CD4-positive, alpha-beta T cell treated with Interleukin-21 for 1 hour (primary cell): ENCODE measurements around the gene ZNF888.
"Not testable (repeated sequence)": the region's sequence is repeated elsewhere in the genome, so short reads cannot be mapped to it uniquely, and the experiment has no call there.

ENCODE experiments used
- DNase-seq: peaks from one replicate; pipeline ENCODE4 v3.0.0-alpha.2; 2020

Gene ZNF888

DNA sequence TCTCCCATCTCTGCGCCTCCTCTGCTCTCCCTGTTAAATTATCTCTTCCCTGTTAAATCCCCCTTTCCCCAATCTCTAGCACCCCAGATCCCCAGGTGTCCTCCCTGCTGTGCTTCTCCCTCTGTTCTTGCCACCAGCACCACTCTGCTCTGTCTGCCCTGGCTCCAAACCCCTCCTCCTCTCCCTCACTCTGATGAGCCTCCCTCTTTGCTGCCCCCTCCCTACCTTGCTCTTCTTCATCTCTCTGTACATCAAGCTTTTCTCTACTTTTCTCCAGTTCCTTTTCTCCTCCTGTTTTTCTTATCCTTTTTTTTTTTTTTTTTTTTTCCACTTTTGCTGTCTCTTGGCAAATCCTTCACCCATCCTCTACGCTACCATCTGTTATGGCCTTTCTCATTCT, 18.3 kb upstream of the ZNF888 start:
- DNase-seq: not testable (repeated sequence)

DNA sequence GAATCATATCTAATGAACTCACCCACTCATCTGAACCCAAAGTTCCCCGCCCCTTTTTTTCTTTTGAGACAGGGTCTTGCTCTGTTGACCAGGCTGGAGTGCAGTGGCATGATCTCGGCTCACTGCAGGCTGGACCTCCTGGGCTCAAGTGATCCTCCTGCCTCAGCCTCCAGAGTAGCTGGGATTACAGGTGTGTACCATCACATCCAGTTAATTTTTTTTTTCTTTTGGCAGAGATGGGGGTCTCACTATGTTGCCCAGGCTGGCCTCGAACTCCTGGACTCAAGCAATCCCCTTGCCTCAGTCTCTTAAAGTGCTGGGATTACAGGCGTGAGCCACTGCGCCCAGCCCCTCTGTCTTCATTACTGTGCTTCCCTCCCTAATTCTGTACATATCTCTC, 17.7 kb upstream of the ZNF888 start:
- not testable (repeated sequence) for DNase-seq

DNA sequence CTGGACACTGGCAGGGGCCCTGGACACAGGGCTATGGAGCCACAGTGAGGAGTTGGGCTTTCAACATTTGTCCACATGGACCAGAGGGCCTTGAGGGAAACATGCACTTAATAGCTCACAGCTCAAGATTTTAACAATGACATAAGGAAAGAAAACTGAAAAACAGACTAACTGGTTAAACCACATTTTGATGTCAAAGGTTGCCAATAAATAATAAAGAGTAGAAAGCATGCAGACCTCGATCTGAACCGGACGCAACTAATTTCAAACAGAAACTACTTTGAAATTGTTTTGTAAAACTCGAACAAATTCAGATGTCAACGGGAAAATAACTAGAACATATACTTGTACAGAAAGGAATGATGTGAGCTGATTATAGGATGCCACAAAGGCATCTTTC, 15.5 kb upstream of the ZNF888 start:
- DNase-seq: no peak

DNA sequence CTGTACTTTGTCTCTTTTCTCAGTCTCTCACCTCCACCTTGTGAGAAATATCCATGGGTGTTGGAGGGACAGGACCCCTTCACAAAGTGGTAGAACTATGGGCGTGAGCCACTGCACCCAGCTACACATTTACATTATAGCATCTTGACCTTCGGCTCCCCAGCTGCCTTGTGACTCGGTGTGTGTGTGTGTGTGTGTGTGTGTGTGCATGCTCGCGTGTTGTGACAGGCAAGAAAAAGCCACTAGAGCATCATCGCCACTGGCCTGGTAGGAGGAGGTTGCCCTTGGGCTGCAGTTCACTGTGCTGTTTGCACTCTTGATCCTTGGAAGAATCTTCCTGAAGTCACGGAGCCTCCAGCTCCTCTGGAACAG, 13.7 kb upstream of the ZNF888 start:
- DNase-seq: no peak

DNA sequence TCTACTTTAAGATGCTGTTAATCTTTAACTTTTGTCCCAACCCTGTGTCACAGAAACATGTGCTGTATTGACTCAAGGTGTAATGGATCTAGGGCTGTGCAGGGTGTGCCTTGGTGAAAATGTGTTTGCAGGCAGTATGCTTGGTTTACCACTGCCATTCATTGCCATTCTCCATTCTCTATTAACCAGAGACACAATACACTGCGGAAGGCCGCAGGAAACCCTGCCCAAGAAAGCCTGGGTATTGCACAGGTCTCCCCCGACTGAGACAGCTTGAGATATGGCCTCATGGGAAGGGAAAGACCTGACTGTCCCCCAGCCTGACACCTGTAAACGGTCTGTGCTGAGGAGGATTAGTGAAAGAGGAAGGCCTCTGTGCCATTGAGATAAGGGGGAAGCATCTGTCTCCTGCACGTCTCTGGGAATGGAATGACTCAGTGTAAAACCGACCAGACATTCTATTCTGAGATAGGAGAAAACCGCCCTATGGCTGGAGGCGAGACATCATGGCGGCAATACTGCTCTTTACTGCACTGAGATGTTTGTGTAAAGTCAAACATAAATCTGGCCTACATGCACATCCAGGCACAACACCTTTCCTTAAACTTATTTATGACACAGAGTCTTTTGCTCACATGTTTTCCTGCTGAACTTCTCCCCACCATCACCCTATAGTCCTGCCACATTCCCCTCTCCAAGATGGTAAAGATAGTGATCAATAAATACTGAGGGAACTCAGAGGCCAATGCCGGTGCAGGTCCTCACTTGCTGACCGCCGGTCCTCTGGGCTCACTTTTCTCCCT, 13.1 kb upstream of the ZNF888 start:
- no peak for DNase-seq

DNA sequence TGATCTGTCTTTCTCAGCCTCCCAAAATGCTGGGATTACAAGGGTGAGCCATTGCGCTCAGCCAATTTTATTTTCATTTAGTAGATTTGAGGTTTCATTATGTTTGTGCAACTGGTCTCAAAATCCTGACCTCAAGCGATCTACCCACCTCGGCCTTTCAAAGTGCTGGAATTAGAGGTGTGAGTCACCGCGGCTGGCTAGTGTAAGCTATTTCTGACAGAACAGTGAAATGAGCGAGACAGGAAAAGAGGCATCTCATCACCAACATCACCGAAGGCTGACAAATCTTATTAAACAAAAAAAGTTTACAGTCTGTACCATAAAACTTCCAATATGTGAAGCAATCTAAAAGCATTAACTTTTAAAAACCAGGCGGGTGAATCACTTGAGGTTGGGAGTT, 12.2 kb upstream of the ZNF888 start:
- no peak for DNase-seq

DNA sequence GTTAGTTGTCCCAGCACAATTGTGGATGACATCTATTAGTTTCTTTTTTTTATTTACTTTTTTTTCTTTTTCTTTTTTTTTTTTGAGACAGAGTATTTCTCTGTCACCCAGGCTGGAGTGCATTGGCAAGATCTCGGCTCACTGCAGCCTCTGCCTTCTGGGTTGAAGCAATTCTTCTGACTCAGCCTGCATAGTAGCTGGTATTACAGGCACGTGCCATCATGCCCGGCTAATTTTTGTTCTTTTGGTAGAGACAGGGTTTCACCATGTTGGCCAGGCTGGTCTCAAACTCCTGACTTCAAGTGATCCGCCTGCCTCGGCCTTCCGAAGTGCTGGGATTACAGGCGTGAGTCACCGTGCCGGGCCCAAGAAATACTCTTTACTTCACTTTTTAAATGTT, 1.4 kb upstream of the ZNF888 start:
- not testable (repeated sequence) for DNase-seq

DNA sequence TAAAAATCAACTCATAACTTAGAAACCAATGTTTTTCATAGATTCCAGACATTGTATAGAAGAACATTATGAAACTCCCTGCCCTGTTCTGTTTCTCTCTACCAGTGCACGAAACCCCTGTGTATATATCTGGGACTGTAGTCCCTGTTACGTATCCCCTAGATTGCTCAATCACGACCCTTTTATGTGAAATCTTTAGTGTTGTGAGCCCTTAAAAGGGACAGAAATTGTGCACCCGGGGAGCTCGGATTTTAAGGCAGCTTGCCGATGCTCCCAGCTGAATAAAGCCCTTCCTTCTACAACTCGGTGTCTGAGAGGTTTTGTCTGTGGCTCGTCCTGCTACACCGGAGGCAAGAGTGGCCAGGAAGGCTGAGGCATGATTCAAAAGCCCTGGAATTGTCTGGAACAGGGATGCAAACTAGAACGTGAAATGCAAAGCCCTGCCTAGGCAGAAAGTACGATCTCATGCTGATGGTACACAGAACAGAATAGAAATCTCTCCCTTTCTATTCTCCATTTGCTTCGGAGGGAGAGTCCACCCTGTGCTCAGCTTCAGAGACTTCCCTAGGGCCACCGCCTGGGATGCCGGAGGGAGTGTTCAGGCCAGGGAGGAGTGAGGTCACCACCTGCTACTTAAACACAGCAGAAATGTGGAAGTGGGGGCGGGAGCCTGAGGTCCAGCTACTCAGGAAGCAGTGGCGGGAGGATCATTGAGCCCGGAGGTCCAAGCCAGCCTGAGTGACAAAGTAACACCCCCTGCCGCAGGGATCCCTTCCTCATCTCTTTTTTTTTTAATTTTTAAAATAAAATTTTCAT, 758 bp upstream of the ZNF888 start:
- no peak for DNase-seq

DNA sequence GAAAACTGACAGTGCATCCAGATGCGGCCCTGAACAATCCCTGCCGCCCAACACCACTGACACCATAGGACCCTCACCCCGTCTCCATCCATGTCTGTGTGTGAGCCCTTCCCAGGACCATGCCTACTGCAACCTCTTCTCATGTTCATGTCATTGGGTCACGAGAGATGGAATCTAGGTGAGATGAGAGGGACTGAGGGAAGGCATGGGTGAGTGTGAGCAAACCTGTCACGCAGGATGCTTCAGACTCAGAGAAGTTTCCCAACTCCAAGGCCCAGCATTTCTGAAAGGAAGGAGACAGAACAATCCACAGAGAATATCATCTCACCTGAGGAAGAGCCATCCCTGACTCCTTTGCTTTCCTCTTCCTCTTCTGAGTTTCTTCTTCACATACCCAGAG, 5.7 kb downstream of the ZNF888 start:
- DNase-seq: no peak

DNA sequence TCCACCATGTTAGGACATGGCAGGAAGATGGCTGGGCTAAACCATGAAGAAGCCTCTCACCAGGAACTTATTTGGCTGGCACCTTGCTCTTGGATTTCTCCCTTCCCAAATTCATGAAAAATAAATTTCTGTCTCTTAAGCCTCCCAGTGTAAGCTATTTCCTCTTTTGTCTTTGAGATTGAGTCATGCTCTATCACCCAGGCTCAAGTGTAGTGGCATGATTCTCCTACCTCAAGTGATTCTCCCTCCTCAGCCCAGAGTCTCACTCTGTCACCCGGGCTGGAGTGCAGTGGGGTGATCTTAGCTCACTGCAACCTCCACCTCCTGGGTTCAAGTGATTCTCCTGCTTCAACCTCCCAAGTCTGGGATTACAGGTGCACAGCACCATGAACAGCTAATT, 12.6 kb downstream of the ZNF888 start:
- DNase-seq: no peak

DNA sequence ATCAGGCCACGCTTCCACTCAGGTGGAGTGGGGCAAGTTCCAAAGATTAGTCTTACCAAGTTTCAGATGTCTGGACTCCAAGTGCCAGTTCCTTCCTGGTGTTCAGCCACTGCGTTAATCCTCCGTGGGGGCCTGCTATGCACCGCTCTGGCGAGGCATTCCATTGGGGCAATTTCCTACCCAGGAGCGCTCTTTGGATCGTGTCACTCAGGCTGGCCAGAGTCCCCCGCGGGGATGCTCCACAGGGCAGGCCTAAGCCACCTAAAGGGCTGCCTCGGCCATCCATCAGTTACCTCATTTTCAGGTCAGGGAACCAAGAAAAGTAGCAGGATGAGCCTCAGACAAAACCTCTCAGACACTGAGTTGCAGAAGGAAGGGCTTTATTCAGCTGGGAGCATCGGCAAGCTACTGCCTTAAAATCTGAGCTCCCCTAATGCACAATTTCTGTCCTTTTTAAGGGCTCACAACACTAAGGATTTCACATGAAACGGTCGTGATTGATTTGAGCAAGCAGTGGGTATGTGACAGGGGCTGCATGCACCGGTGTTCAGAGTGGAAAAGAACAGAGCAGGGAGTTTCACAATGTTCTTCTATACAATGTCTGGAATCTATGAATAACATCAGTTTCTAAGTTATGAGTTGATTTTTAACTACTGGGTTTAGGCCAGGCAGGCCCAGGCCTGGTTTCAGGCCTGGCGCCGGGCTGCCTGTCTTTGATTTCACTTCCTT, 19.0 kb downstream of the ZNF888 start:
- DNase-seq: not testable (repeated sequence)

DNA sequence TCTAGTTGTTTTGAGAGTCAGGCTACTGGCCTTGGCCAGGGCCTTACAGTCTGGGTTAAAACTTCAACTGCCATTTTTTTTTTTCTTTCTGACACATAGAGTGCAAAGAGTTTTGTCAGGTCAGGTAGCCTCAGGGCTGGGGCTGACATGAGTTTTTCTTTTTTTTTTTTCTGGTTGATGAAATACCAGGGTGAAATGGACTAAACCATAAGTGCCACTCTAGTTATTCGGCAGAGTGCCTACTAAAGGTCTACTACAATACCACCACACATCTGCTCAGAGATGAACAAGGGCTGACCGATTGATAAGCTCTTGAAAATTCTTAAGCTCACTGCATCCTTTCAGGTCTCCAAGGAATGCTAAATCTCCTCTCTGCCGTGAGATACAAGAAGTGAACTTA, 21.4 kb downstream of the ZNF888 start:
- no peak for DNase-seq

DNA sequence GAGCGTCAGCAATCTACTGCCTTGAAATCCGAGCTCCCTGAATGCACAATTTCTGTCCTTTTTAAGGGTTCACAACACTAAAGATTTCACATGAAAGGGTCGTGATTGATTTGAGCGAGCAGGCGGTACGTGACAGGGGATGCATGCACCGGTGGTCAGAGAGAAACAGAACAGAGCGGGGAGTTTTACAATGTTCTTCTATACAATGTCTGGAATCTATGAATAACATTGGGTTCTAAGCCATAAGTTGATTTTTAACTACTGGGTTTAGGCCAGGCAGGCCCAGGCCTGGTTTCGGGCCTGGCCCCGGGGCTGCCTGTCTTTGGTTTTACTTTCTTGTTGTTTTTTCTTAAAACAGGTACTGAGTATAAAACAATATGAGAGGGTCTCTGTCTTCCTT, 24.6 kb downstream of the ZNF888 start:
- DNase-seq: not testable (repeated sequence)

DNA sequence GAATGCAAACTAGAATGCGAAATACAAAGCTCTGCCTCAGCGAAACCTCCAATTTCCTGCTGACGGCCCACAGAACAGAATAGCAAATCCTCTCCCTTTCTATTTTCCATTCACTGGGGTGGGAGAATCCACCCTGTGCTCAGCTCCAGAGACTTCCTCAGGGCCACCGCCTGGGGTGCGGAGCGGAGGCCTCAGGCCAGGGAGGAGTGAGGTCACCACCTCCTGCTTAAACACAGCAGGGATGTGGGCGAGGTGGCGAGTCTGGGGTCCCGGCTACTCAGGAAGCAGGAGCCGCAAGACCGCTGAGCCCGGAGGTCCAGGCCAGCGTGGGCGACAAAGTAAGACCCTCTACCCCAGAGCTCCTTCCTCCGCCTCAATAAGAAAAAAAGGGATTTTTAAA, 25.1 kb downstream of the ZNF888 start:
- no peak for DNase-seq

DNA sequence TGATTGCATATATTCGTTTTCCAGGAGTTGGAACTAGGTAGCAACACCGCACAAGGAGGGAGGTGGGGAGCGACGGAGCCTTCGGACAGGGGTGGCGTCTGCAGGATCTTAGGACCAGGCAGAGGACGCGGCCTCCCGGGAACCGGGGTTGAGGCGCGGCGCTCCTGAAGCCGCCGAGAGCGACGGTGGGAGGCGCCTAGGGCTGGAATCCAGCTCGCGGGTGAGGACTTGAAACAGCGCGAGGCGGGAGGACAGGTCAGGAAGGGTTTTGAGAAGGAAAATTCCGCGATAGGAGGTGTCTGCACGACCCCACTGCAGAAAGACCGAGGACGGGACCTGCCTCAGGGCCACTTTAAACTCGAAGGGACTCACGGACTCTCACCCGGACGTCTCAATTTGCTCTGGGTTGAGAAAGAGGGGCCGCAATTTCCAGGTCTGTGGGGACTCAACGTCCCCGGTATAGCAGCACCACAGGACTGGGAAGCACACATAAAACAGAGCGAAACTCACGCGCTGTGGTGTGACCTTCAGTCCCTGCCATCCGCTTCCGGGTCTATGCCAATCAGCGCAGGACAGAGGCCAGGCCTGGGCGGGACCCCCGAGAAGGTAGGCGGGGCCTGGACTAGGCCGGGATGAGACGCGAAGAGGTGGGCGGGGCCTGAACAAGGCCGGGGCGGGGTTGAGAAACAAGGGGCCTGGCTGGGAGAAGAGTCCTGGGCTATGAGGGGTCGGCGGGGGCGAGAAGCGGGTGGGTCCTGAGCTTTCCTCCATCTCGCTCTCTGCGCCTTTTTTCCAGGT, 25.9 kb downstream of the ZNF888 start, which contains the start of gene ZNF320:
Gene ZNF320, minus strand, starts transcription at position 498 of the 798 bp plus-strand sequence. CDS start 7,380 bp downstream, outside the sequence.
- peak; percentile 93 for DNase-seq

DNA sequence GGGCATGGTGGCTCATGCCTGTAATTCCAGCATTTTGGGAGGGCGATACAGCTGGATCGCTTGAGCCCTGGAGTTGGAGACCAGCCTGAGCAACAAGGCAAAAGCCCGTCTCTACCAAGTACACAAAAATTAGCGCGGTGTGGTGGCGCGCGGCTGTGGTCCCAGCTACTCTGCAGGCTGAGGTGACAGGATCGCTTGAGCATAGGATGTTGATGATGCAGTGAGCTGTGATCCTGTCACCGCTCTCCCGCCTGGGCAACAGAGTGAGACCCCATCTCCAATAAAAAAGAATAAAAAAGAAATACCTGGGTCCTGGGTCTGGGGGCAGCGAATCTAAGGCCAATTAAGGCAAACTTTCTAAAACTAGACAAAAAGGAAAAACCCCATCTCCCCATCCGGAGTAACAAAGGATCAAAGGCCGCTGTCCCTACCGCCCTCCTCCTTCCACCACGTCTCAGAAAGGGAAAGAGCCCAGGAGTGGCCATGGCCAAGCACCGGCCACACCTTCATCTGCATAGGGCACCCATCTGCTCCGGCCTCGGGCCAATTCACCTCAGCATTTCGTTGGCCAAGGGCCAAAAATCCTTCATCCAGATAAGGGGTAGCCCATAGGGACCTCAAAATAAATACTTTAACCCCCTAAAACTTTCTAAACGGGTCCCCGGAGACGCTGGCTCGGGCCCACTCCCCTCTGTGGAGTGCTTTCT, 26.6 kb downstream of the ZNF888 start:
- DNase-seq: no peak

DNA sequence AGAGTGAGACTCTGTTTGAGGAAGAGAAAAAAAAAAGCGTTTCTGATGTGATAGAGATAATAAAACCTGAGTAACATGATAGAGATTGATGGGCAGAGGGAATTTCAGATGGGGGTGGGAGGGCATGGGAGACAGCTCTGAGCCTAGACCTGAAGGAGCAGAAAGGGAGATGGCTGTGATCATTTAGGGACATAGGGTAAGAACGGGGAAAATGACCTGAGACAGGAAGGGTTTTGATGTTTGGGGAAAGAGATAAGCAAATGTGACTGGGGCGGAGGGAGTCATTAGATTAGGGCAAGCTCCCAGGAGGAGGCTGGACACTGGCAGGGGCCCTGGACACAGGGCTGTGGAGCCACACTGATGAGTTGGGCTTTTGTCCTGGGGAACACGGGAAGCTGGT, 31.9 kb downstream of the ZNF888 start:
- DNase-seq: no peak

DNA sequence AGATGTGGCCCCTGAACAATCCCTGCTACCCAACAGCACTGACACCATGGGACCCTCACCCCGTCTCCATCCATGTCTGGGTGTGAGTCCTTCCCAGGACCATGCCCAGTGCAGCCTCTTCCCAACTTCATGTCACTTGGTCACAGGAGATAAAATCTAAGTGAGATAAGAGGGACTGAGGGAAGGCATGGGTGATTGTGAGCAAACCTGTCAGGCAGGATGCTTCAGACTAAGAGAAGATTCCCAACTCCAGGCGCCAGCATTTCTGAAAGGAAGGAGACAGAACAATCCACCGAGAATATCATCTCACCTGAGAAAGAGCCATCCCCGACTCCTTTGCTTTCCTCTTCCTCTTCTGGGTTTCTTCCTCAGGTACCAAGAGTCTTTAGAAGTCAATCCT, 33.3 kb downstream of the ZNF888 start:
- DNase-seq: no peak

DNA sequence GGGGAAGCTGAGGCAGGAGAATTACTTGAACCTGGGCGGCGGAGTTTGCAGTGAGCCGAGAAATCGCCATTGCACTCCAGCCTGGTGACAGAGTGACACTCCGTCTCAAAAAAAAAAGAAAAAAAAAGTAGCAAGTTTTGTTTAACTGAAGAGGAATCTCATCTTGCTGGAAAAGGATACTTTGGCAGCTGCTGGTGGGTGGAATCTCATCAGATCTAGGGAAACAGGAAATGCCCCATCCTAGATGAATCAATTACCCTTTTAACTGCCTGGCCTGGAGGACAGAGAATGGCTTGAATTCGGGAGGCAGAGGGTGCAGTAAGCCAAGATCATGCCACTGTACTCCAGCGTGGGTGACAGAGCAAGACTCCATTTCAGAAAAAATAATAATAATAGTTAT, 34.2 kb downstream of the ZNF888 start:
- DNase-seq: no peak

DNA sequence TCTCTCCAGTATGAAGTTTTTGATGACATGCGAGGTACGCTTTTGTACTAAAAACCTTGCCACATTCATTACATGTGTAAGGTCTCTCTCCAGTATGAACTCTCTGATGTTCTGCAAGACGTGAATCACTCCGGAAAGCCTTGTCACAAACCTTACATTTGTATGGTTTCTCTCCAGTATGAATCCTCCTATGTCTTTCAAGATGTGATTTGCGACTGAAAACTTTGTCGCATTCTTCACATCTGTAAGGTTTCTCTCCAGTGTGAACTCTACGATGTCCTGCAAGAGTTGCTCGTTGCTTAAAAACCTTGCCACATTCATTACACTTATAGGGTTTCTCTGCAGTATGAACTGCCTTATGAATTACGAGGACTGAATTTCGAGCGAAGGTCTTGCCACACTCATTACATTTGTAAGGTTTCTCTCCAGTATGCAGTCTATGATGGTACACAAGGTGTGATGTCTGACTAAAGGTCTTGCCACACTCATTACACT, 42.3 kb downstream of the ZNF888 start:
- no peak for DNase-seq

DNA sequence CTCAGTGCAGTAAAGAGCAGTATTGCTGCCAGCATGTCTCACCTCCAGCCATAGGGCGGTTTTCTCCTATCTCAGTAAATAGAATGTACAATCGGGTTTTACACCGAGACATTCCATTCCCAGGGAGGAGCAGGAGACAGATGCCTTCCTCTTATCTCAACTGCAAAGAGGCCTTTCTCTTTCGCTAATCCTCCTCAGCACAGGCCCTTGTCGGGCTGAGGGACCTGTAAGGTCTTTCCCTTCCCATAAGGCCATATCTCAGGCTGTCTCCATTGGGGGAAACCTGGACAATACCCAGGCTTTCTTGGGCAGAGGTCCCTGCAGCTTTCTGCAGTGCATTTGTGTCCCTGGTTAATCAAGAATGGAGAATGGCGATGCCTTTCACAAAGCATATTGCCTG, 50.2 kb downstream of the ZNF888 start:
- not testable (repeated sequence) for DNase-seq

DNA sequence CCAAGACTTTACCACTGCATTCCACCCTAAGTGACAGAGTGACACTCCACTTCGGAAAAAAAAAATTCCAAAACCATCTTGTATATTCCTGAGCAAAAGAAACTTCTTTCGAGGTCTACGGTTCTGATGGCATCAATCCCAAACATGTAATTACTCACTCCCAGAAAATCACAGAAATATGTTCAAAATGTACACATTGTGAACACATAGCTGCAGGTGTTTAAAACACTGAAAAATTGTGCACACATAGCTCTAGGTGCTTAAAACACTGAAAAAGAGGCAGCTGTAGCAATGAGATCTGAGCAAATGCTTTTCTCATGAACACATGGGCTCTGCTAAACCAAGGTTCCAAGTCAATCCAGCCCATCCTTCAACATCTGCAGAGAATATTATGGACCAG, 51.8 kb downstream of the ZNF888 start:
- no peak for DNase-seq
